SHP77 (cell line): ENCODE results near the gene CARD11.

ENCODE experiments used
- DNase-seq, 2 experiments: peaks; one replicate each; lab custom pipeline; 2025; lab: John Stamatoyannopoulos, UW

Gene CARD11

GRCh38 chr7:3020416-3020815, 23.3 kb downstream of the CARD11 start:
- DNase-seq = no peak

- no peak for DNase-seq
Measured at GRCh38 chr7:3019801-3020200, 23.9 kb downstream of the CARD11 start.

GRCh38 chr7:3013975-3014792, 29.5 kb downstream of the CARD11 start:
- no peak for DNase-seq

- DNase-seq = no peak
Measured at GRCh38 chr7:3011211-3011852, 32.3 kb downstream of the CARD11 start.

- DNase-seq = no peak
Measured at GRCh38 chr7:3010161-3010560, 33.5 kb downstream of the CARD11 start.

- no peak for DNase-seq
Measured at GRCh38 chr7:3009086-3009485, 34.6 kb downstream of the CARD11 start.

- DNase-seq = no peak
Measured at GRCh38 chr7:3008386-3008785, 35.3 kb downstream of the CARD11 start.

GRCh38 chr7:3007696-3008095, 36.0 kb downstream of the CARD11 start:
- no peak for DNase-seq

- no peak for DNase-seq
Measured at GRCh38 chr7:3005257-3005656, 38.4 kb downstream of the CARD11 start.

- DNase-seq = no peak
Measured at GRCh38 chr7:3003936-3004335, 39.7 kb downstream of the CARD11 start.

- DNase-seq = no peak
Measured at GRCh38 chr7:3002631-3003030, 41.0 kb downstream of the CARD11 start.

- DNase-seq = no peak
Measured at GRCh38 chr7:3000566-3000965, 43.1 kb downstream of the CARD11 start.

- no peak for DNase-seq
Measured at GRCh38 chr7:2999078-2999500, 44.6 kb downstream of the CARD11 start.

GRCh38 chr7:2997014-2997413, 46.7 kb downstream of the CARD11 start:
- DNase-seq = no peak

- no peak for DNase-seq
Measured at GRCh38 chr7:2996141-2996540, 47.5 kb downstream of the CARD11 start.

GRCh38 chr7:2993868-2994267, 49.8 kb downstream of the CARD11 start:
- DNase-seq = no peak

- no peak for DNase-seq
Measured at GRCh38 chr7:2993396-2993795, 50.3 kb downstream of the CARD11 start.

GRCh38 chr7:2990949-2991470, 52.7 kb downstream of the CARD11 start:
- no peak for DNase-seq

GRCh38 chr7:2986561-2986960, 57.1 kb downstream of the CARD11 start:
- DNase-seq = no peak

GRCh38 chr7:2985866-2986265, 57.8 kb downstream of the CARD11 start:
- DNase-seq = no peak

- no peak for DNase-seq
Measured at GRCh38 chr7:2984091-2984490, 59.6 kb downstream of the CARD11 start.

GRCh38 chr7:2983586-2983985, 60.1 kb downstream of the CARD11 start:
- DNase-seq = no peak

GRCh38 chr7:2982831-2983230, 60.8 kb downstream of the CARD11 start:
- no peak for DNase-seq
